ENCODE results near the gene TOP2A. TPM values are rescaled to one million over a fixed set of nuclear protein-coding genes. Genes with fewer than 3 reads are reported as not detected.
A peak's percentile ranks its signal among the peaks of the same experiment; 100 is the strongest.

The TOP2A gene
- total RNA-seq, 1 experiment from 2014 or later, result 230 TPM

DNA sequence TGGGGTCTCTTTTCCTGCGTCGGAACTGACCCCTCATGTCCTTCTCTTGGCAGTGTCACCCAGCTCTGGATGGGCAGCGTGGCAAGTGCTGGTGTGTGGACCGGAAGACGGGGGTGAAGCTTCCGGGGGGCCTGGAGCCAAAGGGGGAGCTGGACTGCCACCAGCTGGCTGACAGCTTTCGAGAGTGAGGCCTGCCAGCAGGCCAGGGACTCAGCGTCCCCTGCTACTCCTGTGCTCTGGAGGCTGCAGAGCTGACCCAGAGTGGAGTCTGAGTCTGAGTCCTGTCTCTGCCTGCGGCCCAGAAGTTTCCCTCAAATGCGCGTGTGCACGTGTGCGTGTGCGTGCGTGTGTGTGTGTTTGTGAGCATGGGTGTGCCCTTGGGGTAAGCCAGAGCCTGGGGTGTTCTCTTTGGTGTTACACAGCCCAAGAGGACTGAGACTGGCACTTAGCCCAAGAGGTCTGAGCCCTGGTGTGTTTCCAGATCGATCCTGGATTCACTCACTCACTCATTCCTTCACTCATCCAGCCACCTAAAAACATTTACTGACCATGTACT is 38.8 kb upstream of the TOP2A start:
- no peak overlapping the region for H3K4me2 ChIP-seq (ENCODE audit: insufficient read depth, insufficient read length, low read length)
- peaks cover 2% of the 10 kb centered on the region for H4K20me1 ChIP-seq (ENCODE audit: control insufficient read depth, insufficient read depth, insufficient read length)
- H3K27ac ChIP-seq (ENCODE audit: insufficient read length, low read depth, low read length), result no peak overlapping the region
- no peak overlapping the region for H4K91ac ChIP-seq (ENCODE audit: insufficient read length, low read depth, low read length)
- H3K18ac ChIP-seq (ENCODE audit: insufficient read length, low read depth, low read length), result no peak overlapping the region
- no peak overlapping the region for H3K23ac ChIP-seq (ENCODE audit: insufficient read length, low read depth, low read length)
- H3K9me3 Mint-ChIP-seq, result no peaks in the 10 kb centered on the region
- no peak for DNase-seq
- no peak overlapping the region for H2BK12ac ChIP-seq (ENCODE audit: insufficient read length, low read depth, low read length)
- H4K5ac ChIP-seq (ENCODE audit: insufficient read length, low read depth, low read length), result no peak overlapping the region
- H3K27me3 Mint-ChIP-seq (ENCODE audit: low read depth), result no peaks in the 10 kb centered on the region
- WGBS (ENCODE audit: extremely low coverage, insufficient read length, low lambda C conversion rate), result no CpG with 5 or more reads among the region's 16 CpGs
- no peaks in the 10 kb centered on the region for H3K27me3 ChIP-seq (ENCODE audit: insufficient read depth, low read length)
- H3K56ac ChIP-seq (ENCODE audit: insufficient read length, low read depth, low read length), result no peak overlapping the region
- no peak overlapping the region for H2BK120ac ChIP-seq (ENCODE audit: low read depth, low read length, poor library complexity, severe bottlenecking)
- H3K4me3 Mint-ChIP-seq, result no peak overlapping the region
- H3K79me1 ChIP-seq (ENCODE audit: insufficient read depth, low read depth, low read length, poor library complexity, severe bottlenecking), result no peaks in the 10 kb centered on the region
- H3K4ac ChIP-seq (ENCODE audit: low read depth, low read length), result no peak overlapping the region
- no peak overlapping the region for H3K9ac ChIP-seq (ENCODE audit: extremely low read depth, insufficient read length, low read length)
- H3K14ac ChIP-seq (ENCODE audit: insufficient read depth, low read length), result no peak overlapping the region
- H3K79me2 ChIP-seq (ENCODE audit: insufficient read depth, low read length), result no peaks in the 10 kb centered on the region
- H2BK20ac ChIP-seq (ENCODE audit: low read depth, low read length, poor library complexity, severe bottlenecking), result no peak overlapping the region
- H3K4me1 Mint-ChIP-seq, result peaks cover 20 to 27% of the 10 kb centered on the region in 2 experiments
- H4K8ac ChIP-seq (replicated peaks; ENCODE audit: insufficient read length, low read depth, low read length), result no peak overlapping the region
- H3K27ac Mint-ChIP-seq, result peak overlapping the region in 1 of 3 experiments; percentile 70; a peak in 1 of 7 replicates
- no peak overlapping the region for H2BK15ac ChIP-seq (ENCODE audit: low read depth, low read length)
- no peak overlapping the region for H2BK5ac ChIP-seq (ENCODE audit: insufficient read length, low read length)
- H3T11ph ChIP-seq (ENCODE audit: low read length), result no peak overlapping the region
- no peak overlapping the region for H2AFZ ChIP-seq (ENCODE audit: low read length)
- H3K4me1 ChIP-seq (ENCODE audit: insufficient read depth, low read length), result peaks cover 7% of the 10 kb centered on the region; the same call in 1 of the 2 replicates
- no peaks in the 10 kb centered on the region for H3K9me3 ChIP-seq (ENCODE audit: control insufficient read depth, low read depth, low read length)
- peaks cover 39 to 46% (median 42%) of the 10 kb centered on the region in 3 experiments; a peak in 6 of 7 replicates for H3K36me3 Mint-ChIP-seq (ENCODE audit: insufficient read depth in 1 of 3, low read depth in 3 of 3)
- TF ChIP-seq CTCF (conservative IDR thresholded peaks at IDR 0.05), result no peak
- H2AK5ac ChIP-seq (ENCODE audit: insufficient read length, low read length), result no peak overlapping the region
- H3K23me2 ChIP-seq (ENCODE audit: insufficient read length, low read depth, low read length, poor library complexity, severe bottlenecking), result no peaks in the 10 kb centered on the region
